Stimulated activated CD4-positive, alpha-beta T cell treated with anti-CD3 and anti-CD28 coated beads, TNF-alpha, amount 100 ng/mL, for 1 hour (primary cell): ENCODE results near the gene C1QC.

Experiments used
- DNase-seq, 3 donors: peaks; one replicate each; pipeline ENCODE4 v3.0.0-alpha.2; 2020; ENCODE audit warnings: low read depth in 3 of 3, low spot score in 1 of 3

C1QC gene

GRCh38 chr1:22619252-22619651, 24.2 kb upstream of the C1QC start:
- DNase-seq, result no peak

GRCh38 chr1:22619798-22620197, 23.6 kb upstream of the C1QC start:
- DNase-seq, result no peak

- no peak for DNase-seq
Observed at GRCh38 chr1:22621761-22622160, 21.7 kb upstream of the C1QC start.

GRCh38 chr1:22625262-22625925, 18.0 kb upstream of the C1QC start:
- DNase-seq, result no peak

GRCh38 chr1:22626237-22627157, 16.9 kb upstream of the C1QC start:
- DNase-seq, result no peak

- DNase-seq, result no peak
Observed at GRCh38 chr1:22627331-22627730, 16.1 kb upstream of the C1QC start.

GRCh38 chr1:22628698-22629444, 14.6 kb upstream of the C1QC start:
- DNase-seq, result no peak

GRCh38 chr1:22629886-22630285, 13.5 kb upstream of the C1QC start:
- DNase-seq, result no peak

GRCh38 chr1:22633697-22634463, 9.6 kb upstream of the C1QC start:
- DNase-seq, result no peak

- DNase-seq, result no peak
Observed at GRCh38 chr1:22635436-22635835, 8.0 kb upstream of the C1QC start.

GRCh38 chr1:22636353-22636752, 7.1 kb upstream of the C1QC start, which contains the start of gene C1QA:
C1QA (plus strand) TSS chr1:22636628; CDS start chr1:22637617, 989 bp downstream.
- no peak for DNase-seq

GRCh38 chr1:22636927-22637326, 6.5 kb upstream of the C1QC start:
- DNase-seq, result no peak

- DNase-seq, result no peak
Observed at GRCh38 chr1:22637907-22638445, 5.5 kb upstream of the C1QC start.

GRCh38 chr1:22638476-22639234, 4.8 kb upstream of the C1QC start:
- DNase-seq, result no peak

GRCh38 chr1:22639286-22639685, 4.1 kb upstream of the C1QC start:
- no peak for DNase-seq

GRCh38 chr1:22641247-22641646, 2.2 kb upstream of the C1QC start:
- DNase-seq, result no peak

- DNase-seq, result peak in 2 of 3 donors; percentile 43 to 64
Observed at GRCh38 chr1:22641906-22642636, 1.4 kb upstream of the C1QC start.

- DNase-seq, result no peak
Observed at GRCh38 chr1:22643928-22644327, 495 bp downstream of the C1QC start.

- no peak for DNase-seq
Observed at GRCh38 chr1:22645931-22646330, 2.5 kb downstream of the C1QC start.
